GM19467 (cell line): ENCODE data around the gene KRTAP12-2.
"Not testable (repeated sequence)": the region's sequence is repeated elsewhere in the genome, so short reads cannot be mapped to it uniquely, and the experiment has no call there.

ENCODE experiments used
- ATAC-seq: cut with Tn5 transposase; IDR thresholded peaks from one replicate; pipeline ENCODE4 v1.9.1; 2021; ENCODE audit warnings: mild to moderate bottlenecking, moderate library complexity; ENCODE audit not compliant: unreplicated experiment

KRTAP12-2 gene

GRCh38 chr21:44686000-44686781 lies 19.5 kb upstream of the KRTAP12-2 start:
- no peak for ATAC-seq

GRCh38 chr21:44685050-44685449 lies 18.3 kb upstream of the KRTAP12-2 start:
- ATAC-seq: not testable (repeated sequence)

- no peak for ATAC-seq
Measured at GRCh38 chr21:44684483-44684882, 17.8 kb upstream of the KRTAP12-2 start.

- no peak for ATAC-seq
Measured at GRCh38 chr21:44684077-44684476, 17.4 kb upstream of the KRTAP12-2 start.

- ATAC-seq: no peak
Measured at GRCh38 chr21:44682580-44683151, 15.9 kb upstream of the KRTAP12-2 start.

GRCh38 chr21:44681861-44682579 lies 15.3 kb upstream of the KRTAP12-2 start, which contains the start of gene KRTAP12-1:
TSS of gene KRTAP12-1 (minus strand) at chr21:44682163. CDS start at chr21:44682123, 40 bp downstream.
- no peak for ATAC-seq

GRCh38 chr21:44681152-44681551 lies 14.4 kb upstream of the KRTAP12-2 start:
- ATAC-seq: no peak

- ATAC-seq: no peak
Measured at GRCh38 chr21:44677881-44678280, 11.2 kb upstream of the KRTAP12-2 start.

- no peak for ATAC-seq
Measured at GRCh38 chr21:44671911-44672310, 5.2 kb upstream of the KRTAP12-2 start.

- no peak for ATAC-seq
Measured at GRCh38 chr21:44670642-44671432, 4.1 kb upstream of the KRTAP12-2 start.

- no peak for ATAC-seq
Measured at GRCh38 chr21:44667612-44668011, 885 bp upstream of the KRTAP12-2 start.

- ATAC-seq: no peak
Measured at GRCh38 chr21:44664691-44665090, 2.0 kb downstream of the KRTAP12-2 start.

- not testable (repeated sequence) for ATAC-seq
Measured at GRCh38 chr21:44661567-44661966, 5.2 kb downstream of the KRTAP12-2 start.

- ATAC-seq: no peak
Measured at GRCh38 chr21:44658913-44659595, 7.7 kb downstream of the KRTAP12-2 start.

- no peak for ATAC-seq
Measured at GRCh38 chr21:44658541-44658910, 8.2 kb downstream of the KRTAP12-2 start.

GRCh38 chr21:44657635-44658540 lies 8.8 kb downstream of the KRTAP12-2 start, which contains the start of gene KRTAP12-3:
TSS of gene KRTAP12-3 (plus strand) at chr21:44657932. CDS start at chr21:44657980, 48 bp downstream.
- no peak for ATAC-seq

- ATAC-seq: no peak
Measured at GRCh38 chr21:44656868-44657267, 9.9 kb downstream of the KRTAP12-2 start.

- no peak for ATAC-seq
Measured at GRCh38 chr21:44654576-44655175, 12.1 kb downstream of the KRTAP12-2 start, which contains the start of gene KRTAP12-4. TSS of gene KRTAP12-4 (minus strand) at chr21:44654659. CDS start at chr21:44654614, 45 bp downstream.
